HG02759 (cell line): Measurements from ENCODE around the gene NBR1.
"Not testable (repeated sequence)": the region's sequence is repeated elsewhere in the genome, so short reads cannot be mapped to it uniquely, and the experiment has no call there.

Source experiments
- ATAC-seq: cut with Tn5 transposase; IDR thresholded peaks from one replicate; pipeline ENCODE4 v1.9.1; 2021; ENCODE audit warnings: mild to moderate bottlenecking, moderate library complexity; ENCODE audit not compliant: unreplicated experiment

NBR1 gene

DNA sequence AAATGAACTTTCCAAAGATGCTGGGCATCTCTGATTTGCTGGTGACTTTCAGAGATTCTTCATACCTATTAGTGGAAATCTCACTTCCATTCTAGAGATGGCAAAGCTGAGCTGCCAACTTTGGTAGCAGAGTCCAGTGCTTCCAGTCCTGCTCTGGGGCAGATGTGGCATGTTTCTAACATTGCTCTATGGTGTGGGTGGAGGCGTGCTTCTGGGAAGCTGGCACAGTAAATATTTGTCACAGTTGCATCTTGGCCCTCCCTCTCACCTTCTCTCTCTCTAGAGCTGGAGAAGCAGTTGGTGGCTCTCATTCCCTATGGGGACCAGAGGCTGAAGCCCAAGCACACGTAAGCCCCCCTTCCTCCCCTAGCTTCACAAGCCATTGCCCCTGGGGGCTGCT lies 42.5 kb downstream of the NBR1 start:
- ATAC-seq: no peak

DNA sequence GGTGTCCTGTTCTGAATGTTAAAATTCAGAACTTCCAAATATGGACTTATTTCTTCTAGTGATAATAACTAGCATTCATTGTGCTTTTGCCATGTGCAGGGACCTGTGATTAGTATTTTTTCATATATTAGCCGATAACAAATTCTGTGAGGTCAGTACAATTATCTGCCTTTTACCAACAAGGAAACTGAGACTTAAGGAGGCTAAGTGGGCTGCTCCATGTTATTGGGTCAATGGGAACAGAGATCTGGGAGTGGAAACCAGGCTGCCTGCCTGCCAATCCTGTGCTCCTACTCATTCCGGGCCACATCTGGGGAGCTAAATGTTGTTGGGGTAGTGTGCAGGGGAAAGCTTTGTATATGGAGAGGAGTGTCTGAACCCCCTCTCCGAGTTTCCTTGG lies 44.3 kb downstream of the NBR1 start:
- ATAC-seq: no peak

DNA sequence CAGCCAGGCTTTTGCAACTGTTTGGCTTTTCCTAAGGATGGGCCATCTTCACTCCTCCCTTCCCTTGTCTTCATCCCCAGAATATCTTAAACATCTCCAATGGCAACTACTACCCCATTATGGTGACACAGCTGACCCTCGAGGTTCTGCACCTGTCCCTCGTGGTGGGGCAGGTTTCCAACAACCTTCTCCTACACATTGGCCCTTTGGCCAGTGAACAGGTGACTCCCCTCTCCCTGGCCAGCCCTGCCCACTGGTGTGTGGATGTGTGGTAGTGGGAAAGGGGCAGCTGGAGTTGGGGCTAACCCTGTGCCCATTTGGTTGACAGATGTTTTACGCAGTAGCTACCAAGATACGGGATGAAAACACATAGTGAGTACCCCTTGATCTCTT lies 45.4 kb downstream of the NBR1 start:
- ATAC-seq: no peak

DNA sequence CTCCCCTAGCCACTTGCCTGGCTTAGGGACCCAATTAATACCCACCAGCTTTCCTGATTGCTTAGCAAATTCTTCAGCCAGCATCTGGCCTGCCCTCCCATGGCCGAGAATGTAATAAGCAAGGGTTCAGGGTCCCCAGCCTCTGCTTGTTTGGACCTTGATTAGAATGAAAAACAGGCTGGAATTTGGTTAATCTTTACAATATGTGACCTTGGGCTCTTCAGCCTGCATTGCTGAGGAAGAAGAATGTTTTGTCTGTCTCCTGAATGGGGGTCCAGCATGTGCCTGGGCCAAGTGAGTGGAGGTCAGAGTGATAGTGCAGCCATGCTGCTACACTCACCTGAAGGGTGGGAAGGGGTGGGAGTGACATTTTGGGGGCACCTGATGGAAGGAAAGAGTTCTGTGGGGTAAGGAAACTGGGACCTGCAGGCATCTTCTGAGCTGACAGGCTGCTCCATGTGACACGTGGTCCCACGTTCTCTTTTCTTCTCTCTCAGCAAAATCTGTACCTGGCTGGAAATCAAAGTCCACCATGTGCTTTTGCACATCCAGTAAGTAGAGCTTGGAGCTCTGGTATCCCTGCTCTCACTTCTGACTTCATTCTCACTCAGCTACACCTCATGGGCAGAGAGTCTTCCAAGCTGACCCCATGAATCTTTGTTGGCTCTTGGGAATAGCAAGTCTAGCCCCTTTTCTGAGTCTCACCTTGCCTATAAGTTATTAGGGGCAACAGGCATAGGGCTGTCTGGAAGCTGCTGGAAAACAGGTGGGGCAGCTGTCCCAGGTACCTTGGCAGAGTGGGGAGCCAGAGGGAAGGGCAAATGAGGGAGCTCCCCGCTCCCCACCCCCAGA lies 46.0 kb downstream of the NBR1 start:
- no peak for ATAC-seq

DNA sequence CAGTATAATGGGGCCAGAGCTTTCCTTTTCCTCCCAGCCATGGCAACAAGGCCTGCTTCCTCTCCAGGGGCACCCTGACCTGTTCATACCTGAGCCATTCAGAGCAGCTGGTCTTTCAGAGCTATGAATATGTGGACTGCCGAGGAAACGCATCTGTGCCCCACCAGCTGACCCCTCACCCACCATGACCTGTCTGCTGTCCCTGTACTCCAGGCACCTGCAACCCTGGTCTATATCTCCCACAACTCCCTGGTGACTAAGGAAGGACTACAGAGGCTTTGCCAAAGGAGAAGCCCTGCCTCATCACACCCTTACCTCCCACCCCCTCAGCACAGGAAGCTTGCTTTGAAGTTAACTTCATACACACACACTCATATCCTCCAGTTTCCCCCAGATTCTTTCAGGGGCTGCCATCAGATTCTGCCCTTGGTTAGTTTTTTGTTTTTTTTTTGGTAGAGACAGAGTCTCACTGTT lies 46.6 kb downstream of the NBR1 start:
- ATAC-seq: no peak

DNA sequence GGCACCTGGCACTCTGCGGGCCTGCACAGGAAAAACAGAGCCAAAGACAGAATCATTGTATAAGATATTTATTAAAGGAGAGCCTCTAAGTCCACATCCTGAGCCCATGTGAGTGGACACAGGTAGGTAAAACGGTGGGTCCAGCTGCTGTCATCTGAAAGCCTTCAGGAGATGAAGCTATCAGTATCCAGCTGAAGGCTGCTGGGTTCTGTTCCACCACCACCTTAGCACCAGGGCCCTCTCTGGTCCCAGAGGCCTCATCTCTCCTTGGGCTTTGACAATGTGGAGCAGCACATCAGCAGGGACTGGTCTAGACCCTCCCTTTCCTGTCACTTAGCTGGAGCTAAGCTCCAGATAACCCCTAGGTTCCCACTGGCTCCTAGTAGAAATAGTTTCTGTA lies 48.0 kb downstream of the NBR1 start:
- no peak for ATAC-seq

DNA sequence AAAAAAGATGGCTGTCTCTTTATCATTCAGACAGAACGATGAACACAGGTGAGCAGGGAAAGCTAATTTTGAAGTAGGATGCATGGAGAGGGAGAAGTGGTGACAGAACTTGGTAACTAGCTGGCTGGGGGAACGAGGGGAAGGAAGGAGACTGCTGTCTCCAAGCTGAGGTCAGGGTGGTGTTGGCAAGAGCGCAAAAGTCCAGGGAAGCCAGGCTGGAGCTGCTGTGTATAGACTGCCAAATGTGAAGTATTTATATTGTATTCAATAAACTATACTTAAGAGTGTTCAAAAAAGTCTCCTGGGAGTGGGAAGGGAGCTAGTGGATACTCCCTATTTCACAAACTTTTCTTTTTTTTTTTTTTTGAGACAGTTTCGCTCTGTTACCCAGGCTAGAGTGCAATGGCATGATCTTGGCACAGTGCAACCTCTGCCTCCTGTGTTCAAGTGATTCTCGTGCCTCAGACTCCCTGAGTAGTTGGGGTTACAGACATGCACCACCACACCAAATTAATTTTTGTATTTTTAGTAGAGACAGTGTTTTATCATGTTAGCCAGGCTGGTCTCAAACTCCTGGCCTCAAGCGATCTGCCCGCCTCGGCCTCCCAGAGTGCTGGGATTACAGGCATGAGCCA lies 48.8 kb downstream of the NBR1 start:
- no peak for ATAC-seq

DNA sequence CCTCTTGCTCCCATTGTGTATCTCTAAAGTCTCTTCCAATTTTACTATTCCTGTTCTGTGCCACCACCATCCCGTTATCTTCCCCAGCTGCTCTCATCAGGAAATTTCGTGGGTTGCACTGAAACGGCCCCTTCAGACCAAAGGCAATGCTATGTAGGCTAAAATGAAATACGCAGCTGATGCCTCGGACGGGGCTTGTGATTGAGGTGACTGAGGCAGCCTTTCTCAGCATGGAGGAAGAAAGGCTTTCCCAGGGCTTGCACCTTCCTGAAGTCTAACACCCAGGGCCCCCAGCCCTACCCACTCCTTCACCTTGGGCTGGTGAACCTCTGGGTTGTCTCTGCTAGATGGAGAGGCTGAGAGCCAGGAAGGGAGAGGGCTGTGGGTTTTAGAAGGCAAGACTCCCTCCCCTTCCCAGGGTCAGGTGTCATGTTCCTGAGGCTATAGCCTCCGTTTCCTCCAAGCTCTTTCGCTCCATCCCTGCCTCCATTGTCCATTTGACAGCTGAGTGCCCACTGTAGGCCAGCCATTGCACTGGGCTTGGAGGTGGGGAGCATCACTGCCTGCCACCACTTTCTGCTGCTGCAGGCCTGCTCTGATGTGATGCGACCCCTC lies 49.6 kb downstream of the NBR1 start:
- ATAC-seq: no peak

DNA sequence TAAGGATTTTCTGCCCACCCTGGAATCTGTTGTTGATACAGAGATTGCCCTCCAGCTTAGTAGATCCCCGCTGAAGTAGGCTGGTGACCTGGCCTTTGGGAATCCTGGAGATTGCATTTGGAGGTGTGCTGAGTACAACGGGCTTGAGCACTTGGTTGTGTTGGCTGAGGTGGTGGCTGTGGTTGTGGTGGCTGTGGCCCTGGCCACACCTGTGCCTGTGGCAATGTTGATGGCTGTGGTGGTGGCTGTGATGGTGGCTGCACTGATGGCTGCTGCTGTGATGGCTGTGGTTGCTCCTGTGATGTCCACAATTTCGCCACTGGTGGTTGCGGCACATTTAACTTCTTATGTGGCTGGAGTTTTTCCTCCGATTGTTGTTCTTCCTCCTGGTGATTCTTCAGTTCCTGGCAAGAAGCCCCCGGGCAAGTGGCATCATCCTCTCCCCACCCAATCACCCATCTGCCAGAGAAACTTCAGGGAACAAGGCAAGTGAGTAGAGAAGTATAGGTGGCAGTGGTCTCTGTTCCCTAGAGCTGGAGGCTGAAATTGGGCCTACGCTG lies 53.2 kb downstream of the NBR1 start:
- ATAC-seq: no peak

DNA sequence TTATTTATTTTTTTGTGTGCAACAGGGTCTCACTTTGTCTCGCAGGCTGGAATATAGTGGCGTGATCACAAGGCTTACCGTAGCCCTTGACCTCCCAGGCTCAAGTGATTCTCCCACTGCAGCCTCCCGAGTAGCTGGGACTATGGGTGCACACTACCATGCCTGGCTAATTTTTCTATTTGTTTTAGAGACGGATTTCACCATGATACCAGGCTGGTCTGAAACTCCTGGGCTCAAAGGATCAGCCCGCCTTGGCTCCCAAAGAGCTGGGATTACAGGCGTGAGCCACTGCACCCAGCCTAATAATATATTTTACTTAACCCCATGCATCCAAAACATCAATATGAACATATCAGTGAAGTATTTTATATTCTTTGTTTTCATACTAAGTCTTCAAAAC lies 55.4 kb downstream of the NBR1 start:
- no peak for ATAC-seq

DNA sequence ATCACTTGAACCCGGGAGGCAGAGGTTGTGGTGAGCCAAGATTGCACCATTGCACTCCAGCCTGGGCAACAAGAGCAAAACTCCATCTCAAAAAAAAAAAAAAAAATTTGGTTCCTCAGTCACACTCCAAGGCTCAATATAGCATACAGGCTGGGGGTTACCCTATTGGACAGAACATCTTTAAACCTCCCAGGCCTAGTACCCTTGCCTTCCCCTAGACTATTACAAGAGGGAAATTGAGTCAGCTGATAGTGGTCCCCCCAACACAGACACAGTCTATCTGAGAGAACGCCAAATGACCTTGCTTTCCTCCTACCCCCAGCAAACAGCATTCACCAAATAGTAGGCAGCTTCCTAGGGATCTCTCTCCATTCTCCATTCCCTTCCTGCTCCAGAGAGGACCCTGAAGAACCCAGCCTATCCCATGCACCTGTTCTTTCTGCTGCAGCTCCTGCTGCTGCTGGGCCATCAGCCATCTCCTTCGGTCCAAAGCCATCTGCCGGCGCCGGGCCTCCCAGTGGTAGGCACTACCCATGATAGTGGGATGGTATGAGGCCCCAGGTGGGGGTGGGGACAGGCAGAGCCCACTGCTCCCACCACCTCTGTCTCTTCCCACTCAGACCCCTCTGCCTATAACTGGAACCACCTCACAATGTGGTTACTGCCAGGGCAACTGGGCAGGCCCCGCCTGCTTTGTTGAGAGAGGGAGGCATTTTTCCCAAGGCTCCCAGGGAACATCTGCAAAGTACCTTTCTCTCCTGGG lies 57.2 kb downstream of the NBR1 start, which contains the start of gene CCDC200:
Gene CCDC200 (minus strand): TSS at position 604 of the 763 bp plus-strand sequence. CDS start 69 bp downstream, at position 535.
- not testable (repeated sequence) for ATAC-seq

DNA sequence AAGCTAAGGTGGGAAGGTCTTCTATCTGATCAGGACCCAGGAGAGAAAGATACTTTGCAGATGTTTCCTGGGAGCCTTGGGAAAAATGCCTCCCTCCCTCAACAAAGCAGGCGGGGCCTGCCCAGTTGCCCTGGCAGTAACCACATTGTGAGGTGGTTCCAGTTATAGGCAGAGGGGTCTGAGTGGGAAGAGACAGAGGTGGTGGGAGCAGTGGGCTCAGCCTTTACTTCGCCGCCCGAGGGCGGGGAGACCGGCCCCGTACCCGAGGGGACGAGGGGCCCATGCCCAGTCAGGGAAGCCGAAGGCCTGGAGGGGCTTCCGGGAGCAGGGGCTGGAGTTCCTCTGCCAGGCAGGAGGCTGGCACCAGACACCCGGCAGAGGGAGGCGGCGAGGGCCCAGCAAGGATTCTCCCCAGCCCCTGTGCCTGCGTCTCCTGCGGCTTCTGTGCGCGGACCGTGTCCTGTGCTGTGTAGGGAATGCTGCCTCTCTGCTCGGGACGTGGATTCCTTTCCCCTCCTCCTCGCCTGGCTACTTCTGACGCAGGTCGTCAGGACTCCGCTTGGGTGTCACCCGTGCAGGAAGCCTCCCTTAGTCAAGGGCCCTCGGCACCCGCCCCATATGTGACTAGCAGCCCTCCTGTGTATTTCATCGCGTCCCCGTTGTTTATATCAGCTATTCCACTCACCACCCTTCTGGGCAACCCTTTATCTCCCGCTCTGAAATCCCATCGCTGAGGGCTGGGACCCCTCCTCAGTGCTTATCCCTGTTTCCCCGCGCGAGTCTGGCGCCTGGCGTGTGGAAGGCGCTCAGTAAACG lies 60.4 kb downstream of the NBR1 start:
- not testable (repeated sequence) for ATAC-seq

DNA sequence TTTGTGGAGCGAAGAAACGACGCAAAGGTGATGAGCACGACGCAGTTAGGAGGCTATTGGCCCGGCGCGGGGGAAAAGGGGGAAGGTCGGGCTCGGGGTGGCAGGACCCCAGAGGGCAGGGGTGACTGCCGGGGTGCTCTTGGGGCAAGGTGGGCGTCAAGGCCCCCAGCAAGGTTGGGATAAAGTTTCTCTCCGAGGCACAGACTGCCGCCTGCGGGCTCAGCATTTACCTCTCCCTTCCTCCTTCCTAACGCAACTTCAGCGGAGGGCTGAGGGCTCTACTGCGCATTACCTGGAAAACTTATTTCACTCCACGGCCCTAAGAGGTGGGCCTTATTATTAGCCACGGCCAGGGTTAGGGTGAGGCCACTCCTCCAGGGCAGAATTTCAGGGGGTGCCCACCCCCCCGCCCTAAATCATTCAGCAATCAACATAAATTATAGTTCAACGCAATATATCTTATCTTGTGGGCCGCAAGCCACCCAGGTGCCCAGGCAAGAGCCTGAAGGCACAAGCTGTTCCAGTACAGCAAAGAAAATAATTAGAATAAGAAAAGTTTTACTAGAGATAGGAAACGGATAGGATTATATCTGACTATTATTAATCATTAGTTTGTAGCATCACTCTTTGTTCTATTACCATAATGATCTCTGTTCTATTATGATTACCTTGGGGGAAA lies 61.1 kb downstream of the NBR1 start:
- ATAC-seq: not testable (repeated sequence)

DNA sequence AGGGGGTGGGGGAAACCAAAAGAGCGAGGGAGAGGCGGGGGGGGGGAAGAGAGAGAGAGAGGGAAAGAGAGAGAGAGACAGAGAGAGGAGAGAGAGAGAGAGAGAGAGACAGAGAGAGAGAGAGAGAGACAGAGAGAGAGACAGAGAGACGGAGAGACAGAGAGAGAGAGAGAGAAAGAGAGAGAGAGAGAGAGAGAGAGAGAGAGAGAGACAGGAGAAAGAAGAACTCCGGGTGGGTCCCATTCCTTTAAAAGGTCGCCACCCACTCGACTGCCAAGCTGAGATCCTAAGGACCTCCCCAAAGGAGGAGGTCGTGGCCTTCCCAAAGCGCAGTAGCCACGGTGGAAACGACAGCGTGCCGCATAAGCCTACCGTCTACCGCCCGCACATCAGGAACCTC lies 62.2 kb downstream of the NBR1 start:
- not testable (repeated sequence) for ATAC-seq

DNA sequence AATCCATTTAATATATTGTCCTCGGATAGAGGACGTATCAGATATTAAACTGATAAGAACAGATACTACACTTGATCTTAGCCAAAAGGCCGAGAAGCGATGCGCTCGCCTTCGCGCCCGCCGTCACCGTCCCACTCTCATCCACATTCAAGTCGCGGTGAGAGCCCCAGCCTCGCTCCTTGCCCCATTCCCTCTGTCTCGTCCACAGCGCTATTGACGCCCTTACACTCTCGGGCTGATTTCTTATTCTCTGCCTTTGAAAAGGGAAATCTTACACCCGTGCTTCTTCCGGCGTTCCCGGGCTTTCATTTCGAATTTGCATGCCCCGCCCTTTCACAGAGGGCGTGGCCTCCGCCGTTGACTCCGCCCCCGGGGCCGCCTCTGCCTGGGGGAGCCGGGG lies 62.9 kb downstream of the NBR1 start, which contains the start of gene RNU2-1:
Gene RNU2-1 (minus strand): TSS at position 101 of the 400 bp plus-strand sequence.
- ATAC-seq: not testable (repeated sequence)

DNA sequence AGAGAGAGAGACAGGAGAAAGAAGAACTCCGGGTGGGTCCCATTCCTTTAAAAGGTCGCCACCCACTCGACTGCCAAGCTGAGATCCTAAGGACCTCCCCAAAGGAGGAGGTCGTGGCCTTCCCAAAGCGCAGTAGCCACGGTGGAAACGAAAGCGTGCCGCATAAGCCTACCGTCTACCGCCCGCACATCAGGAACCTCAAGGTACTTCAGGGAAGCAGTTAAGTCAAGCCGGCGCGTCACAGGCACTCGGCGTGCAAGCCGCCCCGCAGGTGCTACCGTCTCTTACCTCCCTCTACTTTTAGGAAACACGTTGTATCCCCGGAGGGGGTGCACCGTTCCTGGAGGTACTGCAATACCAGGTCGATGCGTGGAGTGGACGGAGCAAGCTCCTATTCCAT lies 68.6 kb downstream of the NBR1 start:
- ATAC-seq: not testable (repeated sequence)

DNA sequence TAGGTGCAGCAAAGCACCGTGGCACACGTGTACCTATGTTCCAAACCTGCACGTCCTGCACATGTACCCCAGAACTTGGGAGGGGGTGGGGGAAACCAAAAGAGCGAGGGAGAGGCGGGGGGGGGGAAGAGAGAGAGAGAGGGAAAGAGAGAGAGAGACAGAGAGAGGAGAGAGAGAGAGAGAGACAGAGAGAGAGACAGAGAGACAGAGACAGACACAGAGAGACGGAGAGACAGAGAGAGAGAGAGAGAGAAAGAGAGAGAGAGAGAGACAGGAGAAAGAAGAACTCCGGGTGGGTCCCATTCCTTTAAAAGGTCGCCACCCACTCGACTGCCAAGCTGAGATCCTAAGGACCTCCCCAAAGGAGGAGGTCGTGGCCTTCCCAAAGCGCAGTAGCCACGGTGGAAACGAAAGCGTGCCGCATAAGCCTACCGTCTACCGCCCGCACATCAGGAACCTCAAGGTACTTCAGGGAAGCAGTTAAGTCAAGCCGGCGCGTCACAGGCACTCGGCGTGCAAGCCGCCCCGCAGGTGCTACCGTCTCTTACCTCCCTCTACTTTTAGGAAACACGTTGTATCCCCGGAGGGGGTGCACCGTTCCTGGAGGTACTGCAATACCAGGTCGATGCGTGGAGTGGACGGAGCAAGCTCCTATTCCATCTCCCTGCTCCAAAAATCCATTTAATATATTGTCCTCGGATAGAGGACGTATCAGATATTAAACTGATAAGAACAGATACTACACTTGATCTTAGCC lies 69.8 kb downstream of the NBR1 start:
- ATAC-seq: not testable (repeated sequence)

DNA sequence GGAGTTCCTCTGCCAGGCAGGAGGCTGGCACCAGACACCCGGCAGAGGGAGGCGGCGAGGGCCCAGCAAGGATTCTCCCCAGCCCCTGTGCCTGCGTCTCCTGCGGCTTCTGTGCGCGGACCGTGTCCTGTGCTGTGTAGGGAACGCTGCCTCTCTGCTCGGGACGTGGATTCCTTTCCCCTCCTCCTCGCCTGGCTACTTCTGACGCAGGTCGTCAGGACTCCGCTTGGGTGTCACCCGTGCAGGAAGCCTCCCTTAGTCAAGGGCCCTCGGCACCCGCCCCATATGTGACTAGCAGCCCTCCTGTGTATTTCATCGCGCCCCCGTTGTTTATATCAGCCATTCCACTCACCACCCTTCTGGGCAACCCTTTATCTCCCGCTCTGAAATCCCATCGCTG lies 75.4 kb downstream of the NBR1 start:
- not testable (repeated sequence) for ATAC-seq
